Measurements from ENCODE around the gene CPEB1. TPM values are rescaled to one million over a fixed set of nuclear protein-coding genes. Genes with fewer than 3 reads are reported as not detected.

CPEB1 gene
- total RNA-seq, 1 donor from 2014 or later = 15.2 TPM

- Mint-ChIP-seq H3K27ac (ENCODE audit: unreplicated experiment) (no peak overlapping the region), H3K27me3 (ENCODE audit: unreplicated experiment) (peaks cover 5% of the 10 kb centered on the region), H3K36me3 (ENCODE audit: unreplicated experiment) (no peaks in the 10 kb centered on the region), H3K4me1 (ENCODE audit: low read depth, unreplicated experiment) (peaks cover 3% of the 10 kb centered on the region), H3K9me3 (ENCODE audit: unreplicated experiment) (peaks cover 6% of the 10 kb centered on the region), H3K4me3 (ENCODE audit: unreplicated experiment) (no peak overlapping the region)
- DNase-seq = no peak
- no peak for TF ChIP-seq CTCF (IDR thresholded peaks at IDR 0.05; ENCODE audit: partially characterized antibody, unreplicated experiment)
These were observed 104.0 kb downstream of the CPEB1 start for GRCh38 chr15:82543160-82543559.

DNA sequence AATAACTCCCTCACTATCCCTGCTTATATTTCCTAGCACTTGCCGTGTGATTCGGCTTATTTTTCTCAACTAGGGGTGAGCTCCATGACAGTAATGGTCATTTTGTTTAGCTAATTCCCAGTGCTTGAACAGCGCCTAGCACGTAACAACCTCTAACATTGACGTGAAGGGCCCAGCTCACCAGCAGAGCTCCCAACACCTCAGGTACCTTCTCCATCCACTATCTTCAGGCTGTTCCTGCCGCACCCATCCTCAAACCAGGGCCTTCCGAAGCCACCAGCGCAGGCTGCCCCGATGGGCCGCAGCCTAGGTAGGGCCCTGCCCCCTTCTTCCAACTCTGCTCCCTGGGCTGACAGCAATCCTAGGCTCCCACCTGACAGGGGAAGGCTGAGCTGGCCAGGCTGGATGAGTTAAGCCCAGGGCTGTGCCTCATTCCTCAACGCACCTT, 106.2 kb downstream of the CPEB1 start:
- peaks cover 5% of the 10 kb centered on the region for H3K27me3 Mint-ChIP-seq (ENCODE audit: unreplicated experiment)

GRCh38 chr15:82540055-82540983, 106.8 kb downstream of the CPEB1 start, which contains the start of gene RPS17:
RPS17 (minus strand) TSS chr15:82540457; CDS start chr15:82540428, 29 bp downstream.
- Mint-ChIP-seq H3K9me3 (ENCODE audit: unreplicated experiment) (peaks cover 8% of the 10 kb centered on the region), H3K36me3 (ENCODE audit: unreplicated experiment) (no peaks in the 10 kb centered on the region), H3K27me3 (ENCODE audit: unreplicated experiment) (peaks cover 5% of the 10 kb centered on the region), H3K27ac (ENCODE audit: unreplicated experiment) (peak within 1 kb of the TSS; percentile 94), H3K4me1 (ENCODE audit: low read depth, unreplicated experiment) (peaks cover 3% of the 10 kb centered on the region), H3K4me3 (ENCODE audit: unreplicated experiment) (peak within 1 kb of the TSS; percentile 96)
- peak; percentile 100 for TF ChIP-seq CTCF (IDR thresholded peaks at IDR 0.05; ENCODE audit: partially characterized antibody, unreplicated experiment)
- DNase-seq = peak; percentile 98

More for the DNA sequence above, 106.2 kb downstream of the CPEB1 start:
- peaks cover 8% of the 10 kb centered on the region for H3K9me3 Mint-ChIP-seq (ENCODE audit: unreplicated experiment)
- H3K4me3 Mint-ChIP-seq (ENCODE audit: unreplicated experiment) = peak overlapping the region; percentile 96
- H3K27ac Mint-ChIP-seq (ENCODE audit: unreplicated experiment) = peak overlapping the region; percentile 94
- no peaks in the 10 kb centered on the region for H3K36me3 Mint-ChIP-seq (ENCODE audit: unreplicated experiment)
- TF ChIP-seq CTCF (IDR thresholded peaks at IDR 0.05; ENCODE audit: partially characterized antibody, unreplicated experiment) = no peak
- peak; percentile 26 for DNase-seq
- peaks cover 3% of the 10 kb centered on the region for H3K4me1 Mint-ChIP-seq (ENCODE audit: low read depth, unreplicated experiment)

DNA sequence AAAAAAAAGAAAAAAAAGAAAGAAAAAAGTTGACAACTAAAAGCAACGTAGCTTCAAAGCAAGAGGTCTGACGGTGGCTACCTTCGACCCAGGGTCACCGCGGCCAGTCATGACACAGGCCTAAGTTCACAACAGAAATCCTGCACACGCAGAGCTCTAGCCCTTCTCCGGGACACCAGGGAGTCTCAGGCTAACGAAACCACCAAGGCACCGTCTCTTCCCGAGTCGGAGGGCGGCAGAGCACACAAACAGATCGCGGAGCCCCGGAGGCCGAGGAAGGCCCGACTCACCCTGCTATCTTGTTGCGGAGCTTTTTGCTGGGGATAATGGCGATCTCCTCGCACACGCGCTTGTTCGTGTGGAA, 107.5 kb downstream of the CPEB1 start:
- H3K36me3 Mint-ChIP-seq (ENCODE audit: unreplicated experiment) = no peaks in the 10 kb centered on the region
- peak overlapping the region; percentile 95 for H3K4me3 Mint-ChIP-seq (ENCODE audit: unreplicated experiment)
- no peak for TF ChIP-seq CTCF (IDR thresholded peaks at IDR 0.05; ENCODE audit: partially characterized antibody, unreplicated experiment)
- no peak for DNase-seq
- peak overlapping the region; percentile 87 for H3K27ac Mint-ChIP-seq (ENCODE audit: unreplicated experiment)
- H3K4me1 Mint-ChIP-seq (ENCODE audit: low read depth, unreplicated experiment) = peaks cover 3% of the 10 kb centered on the region
- peaks cover 8% of the 10 kb centered on the region for H3K9me3 Mint-ChIP-seq (ENCODE audit: unreplicated experiment)
- peaks cover 5% of the 10 kb centered on the region for H3K27me3 Mint-ChIP-seq (ENCODE audit: unreplicated experiment)
